Measurements from ENCODE around the gene CCR1.
"Not testable (repeated sequence)": the region's sequence is repeated elsewhere in the genome, so short reads cannot be mapped to it uniquely, and the experiment has no call there.

Gene CCR1

DNA sequence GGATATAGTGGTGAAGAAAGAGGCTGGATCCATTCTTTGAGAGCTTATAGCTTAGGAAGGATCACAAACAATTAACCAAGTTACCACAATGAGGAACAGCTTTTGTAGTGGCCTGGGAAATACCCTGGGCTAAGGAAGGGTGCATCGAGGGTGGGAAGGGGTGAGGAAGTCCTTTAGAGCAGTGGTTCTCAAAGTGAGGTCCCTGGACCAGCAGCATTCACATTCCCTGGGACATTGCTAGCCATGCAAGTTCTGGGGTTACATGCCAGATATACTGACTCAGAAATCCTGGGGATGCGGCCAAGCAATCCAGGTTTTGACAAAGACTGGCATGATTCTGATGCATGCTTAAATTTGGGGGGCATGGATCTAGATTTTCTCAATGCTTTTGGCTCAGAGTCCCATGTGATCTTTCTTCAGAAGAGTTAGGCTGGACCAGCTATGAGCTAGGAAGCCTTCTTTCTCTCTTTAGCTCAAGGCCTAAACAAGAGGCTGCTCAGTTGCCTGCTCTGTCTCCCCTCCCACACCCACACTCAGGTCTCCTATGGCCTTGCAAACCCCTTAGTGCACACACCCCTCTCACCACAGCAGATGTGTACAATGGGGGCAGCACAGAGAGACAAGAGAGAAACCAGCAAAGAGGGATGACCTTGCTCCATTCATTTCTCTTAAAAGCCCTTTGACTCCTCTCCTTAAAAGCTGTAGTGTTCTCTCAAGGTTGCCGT is 1.8 kb upstream of the CCR1 start:
- DNase-seq (ENCODE audit: low read depth), result no peak

DNA sequence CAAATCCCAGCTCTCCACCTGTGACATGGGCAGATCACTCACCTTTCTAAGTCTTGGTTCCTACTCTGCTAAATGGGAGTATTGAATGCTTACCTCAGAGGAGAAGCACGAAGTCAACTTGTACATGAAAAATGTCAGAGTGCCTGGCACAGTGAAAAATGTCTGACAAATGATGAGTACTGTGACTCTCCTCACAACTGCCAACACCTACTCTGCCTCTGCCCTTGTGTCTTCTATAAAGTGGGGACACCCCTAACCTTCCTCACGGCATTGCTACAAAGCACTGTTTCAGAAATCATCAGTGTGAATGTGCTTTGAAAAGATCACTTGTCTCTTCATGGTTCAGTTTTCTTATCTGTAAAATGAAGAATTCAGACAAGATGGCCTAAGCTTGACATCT is 940 bp upstream of the CCR1 start:
- DNase-seq (ENCODE audit: low read depth), result no peak

DNA sequence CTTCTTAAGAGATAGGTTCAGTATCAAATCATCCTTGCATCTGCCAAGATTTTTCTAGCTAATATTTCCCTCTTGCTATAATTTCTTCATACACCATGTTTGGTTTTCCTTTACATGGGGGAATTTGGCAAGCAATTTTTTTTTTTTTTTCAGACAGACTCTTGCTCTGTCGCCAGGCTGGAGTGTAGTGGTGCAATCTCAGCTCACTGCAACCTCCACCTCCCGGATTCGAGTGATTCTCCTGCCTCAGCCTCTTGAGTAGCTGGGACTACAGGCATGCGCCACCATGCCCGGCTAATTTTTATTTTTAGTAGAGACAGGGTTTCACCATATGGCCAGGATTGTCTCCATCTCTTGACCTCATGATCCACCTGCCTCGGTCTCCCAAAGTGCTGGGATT is 599 bp downstream of the CCR1 start:
- DNase-seq (ENCODE audit: low read depth), result not testable (repeated sequence)

DNA sequence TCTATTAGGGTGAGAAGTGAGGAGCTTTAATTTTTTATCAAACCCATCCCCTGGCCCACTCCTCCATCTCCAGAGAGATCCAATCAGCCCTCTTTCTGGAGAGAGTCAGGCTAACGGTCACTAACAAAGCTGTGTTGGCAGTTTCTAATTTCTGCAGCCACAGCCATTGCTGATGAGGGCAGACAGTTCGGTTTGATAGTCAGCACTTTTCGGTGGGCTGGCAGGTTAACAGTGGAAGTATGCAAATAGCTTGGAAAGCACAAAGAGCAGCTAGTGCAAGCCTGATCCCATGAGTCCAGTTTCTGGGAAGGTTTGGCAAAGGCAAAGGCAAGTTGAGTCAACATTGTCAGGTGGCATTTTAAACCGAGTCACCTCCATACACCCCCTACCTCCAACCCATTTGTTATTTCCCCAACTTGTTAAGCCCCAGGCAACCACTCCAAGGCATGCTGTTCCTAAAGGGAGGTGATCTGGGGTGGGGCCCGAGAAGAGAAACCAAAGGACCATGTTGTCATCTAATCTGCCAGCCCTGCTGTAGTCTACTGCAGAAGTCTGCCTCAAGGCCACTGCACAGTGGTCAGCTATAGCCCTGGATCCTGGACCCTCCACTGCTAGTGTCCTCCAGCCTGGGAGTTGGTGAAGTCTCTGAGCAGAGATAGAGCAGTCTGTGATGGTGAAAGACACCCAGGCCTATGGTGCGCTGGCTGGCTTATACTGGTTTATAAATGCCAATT is 1.7 kb downstream of the CCR1 start:
- DNase-seq (ENCODE audit: low read depth), result no peak

DNA sequence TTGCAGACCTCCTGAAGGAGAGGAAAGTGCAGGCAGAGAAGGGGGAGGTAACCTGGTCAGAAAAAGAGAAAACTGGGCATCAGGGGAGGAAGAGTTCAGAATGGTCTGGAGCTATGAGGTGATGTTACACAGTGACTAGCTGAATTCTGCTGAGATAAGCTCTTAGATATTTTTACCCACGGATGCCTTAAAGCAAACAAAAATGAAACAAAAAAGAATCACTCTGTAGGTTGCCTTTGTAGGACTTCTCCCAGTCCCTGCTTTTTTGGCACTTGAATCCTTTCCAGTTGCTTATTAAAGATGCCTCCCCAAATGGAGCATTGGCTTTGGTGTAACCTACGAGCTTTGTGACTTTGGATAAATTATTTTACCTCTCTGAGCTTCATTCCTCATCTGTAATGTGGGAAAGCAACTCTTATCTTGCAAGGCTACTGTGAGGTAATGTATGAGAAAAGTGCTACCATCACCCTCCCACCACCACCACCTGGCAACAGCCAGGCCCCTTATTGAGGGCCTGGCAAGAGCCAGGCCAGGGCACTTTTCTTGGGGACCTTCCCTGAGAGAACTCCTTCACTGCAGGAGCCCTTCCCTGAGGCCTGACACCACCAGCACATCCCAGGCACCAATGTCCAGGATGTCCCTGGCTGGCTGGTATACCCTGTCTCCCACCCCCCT is 2.7 kb downstream of the CCR1 start:
- no peak for DNase-seq (ENCODE audit: low read depth)

DNA sequence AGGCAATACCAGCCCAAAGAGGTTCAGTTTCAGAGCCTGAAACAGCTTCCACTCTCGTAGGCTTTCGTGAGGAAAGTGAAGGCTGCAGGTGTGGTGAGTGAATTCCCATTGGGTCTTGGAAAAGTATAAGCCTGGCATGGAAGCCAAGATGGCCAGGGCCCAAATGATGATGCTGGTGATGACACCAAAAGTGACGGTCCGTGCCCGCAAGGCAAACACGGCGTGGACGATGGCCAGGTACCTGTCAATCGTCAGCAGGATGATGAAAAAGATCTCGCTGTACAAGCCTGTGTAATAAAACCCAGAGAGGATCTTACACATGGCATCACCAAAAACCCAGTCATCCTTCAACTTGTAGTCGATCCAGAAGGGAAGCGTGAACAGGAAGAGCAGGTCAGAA is 4.4 kb downstream of the CCR1 start:
- DNase-seq (ENCODE audit: low read depth), result no peak

DNA sequence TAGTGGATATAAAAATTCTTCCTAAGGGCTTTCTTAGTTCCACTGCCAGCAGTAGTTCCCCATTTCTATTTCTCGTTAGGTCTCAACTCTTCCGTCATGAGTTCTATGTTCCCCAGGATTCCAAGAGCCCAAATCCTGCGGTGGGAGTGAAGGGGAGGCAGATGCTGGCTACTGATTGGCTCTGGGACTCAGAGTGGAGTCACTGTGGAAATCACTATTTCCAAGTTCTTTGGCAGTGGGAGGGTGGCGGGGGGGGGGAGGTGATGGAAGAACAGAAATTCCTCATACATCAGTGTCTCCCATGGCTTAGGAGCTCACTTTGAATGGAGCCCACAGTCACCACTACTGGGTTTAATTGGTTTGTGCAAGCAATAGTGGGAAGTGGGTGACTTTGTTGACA is 5.6 kb downstream of the CCR1 start:
- no peak for DNase-seq (ENCODE audit: low read depth)

DNA sequence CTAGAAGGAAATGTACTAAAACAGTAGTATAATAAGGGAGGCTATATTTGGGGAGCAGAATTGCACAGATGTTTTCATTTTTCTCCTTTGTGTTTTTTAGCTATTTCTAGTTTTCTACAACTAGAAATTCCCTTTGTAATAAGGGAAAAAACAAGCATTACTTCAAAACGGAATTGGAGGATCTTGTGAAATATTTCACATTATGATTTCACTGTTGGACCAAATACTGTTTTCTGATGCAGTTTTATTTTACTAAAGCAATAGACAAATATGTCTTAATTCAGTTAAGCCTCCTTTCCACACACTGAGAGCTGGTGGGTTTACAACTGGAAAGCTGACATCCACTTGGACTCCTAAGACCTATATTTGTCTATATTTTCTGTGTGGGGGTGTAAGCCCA is 7.3 kb downstream of the CCR1 start:
- no peak for DNase-seq (ENCODE audit: low read depth)

DNA sequence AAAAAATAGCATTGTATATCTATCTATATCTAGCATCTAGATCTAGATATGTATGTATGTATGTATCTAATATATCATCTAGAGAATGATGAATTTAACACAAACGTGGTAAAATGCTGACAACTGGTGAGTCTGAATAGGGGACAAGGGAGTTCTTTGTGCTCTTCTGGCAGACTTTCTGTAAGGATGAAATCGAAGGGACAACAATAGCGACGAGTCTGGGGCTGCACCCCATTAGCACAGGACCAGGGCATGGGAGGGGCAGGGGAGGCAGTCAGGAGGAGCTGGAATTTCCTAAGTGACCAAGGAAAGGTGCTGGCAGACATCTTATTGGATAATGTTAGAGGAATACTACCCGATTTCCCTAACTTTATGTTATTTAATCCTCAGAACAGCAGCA is 7.9 kb downstream of the CCR1 start:
- DNase-seq (ENCODE audit: low read depth), result no peak

DNA sequence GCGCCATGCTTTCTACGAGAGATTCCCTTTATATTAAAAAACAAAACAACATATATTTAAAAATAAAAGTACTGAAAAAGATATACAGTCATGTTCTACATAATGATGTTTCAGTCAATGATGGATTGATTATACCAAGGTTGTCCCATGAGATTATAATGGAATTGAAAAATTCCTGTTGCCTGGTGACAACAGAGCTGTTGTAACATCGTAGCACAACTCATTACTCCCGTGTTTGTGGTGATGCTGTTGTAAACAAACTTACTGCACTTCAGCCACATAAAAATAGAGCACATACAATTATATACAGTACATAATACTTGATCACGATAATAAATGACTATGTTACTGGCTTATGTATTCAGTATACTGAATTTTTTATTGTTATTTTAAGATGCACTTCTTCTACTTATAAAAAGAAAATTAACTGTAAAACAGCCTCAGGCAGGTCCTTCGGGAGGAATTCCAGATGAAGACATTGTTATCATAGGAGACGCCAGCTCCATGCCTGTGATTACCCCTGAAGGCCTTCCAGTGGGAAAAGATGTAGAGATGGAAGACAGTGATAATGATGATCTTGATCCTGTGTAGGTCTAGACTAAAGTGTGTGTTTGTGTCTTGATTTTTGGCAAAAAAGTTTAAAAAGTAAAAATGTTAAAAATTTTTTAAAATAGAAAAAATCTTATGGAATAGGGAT is 11.7 kb downstream of the CCR1 start:
- DNase-seq (ENCODE audit: low read depth), result no peak

DNA sequence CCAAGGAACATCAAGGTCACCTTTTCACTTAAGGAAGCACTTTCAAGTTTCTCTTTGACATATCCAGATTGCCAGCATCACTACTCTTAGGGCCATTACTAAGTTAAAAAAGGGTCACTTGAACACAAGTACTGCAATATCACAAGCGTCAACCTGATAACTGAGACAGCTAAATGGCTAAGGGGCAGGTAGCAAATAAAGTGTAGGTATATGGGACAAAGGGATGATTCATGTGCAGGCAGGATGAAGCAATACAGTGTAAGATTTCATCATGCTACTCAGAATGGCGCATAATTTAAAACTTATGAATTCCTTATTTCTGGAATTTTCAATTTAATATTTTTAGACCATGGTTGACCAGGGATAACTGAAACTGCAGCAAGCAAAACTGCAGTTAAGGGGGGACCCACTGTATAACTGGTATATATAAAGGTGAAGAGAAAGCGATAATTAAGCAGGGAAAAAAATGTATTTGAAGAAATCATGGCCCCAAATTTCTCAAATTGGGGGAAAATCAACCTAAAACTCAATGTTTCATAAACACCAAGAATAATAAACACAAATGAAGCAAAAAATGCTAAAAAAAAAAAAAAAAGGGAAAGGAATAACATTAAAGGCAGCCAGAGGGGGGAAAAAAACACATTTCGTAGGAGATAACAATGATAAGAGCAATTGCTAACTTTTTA is 13.1 kb downstream of the CCR1 start:
- DNase-seq (ENCODE audit: low read depth), result no peak

DNA sequence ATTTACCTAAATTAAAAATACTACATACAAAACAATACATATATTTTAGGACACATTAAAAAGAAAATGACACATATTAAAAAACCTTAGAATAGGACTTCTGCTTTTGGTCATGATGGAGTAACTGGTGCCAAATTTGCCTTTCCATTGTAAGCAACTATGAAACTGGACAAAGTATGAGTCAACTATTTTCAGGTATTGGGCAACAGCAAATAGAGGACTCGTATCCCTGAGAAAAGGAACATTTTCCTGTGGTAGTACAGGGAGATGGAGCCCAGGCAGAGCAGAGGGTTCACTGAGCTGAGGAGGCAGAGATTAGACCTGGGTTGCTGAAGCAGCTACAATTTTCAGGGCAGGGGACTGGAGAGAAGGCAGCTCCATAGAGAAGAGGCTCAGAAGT is 14.7 kb downstream of the CCR1 start:
- no peak for DNase-seq (ENCODE audit: low read depth)

DNA sequence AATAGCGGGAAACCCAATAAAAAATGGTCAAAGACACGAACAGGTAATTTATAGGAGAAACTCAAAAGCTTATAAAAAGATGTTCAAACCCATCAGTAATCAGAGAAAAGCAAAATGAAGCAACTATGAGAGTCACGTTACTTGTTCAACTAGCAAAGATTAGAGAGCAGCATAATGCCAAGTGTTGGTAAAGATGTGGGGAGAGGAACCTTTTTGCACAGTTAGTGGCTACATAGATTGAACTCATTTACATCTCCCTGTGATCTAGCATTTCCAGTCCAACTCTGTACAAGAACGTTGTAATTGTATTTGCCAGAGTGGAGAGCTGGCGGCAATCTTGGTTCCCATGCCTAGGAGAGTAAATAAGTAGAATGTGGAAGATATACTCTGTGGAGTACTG is 15.2 kb downstream of the CCR1 start:
- DNase-seq (ENCODE audit: low read depth), result no peak

DNA sequence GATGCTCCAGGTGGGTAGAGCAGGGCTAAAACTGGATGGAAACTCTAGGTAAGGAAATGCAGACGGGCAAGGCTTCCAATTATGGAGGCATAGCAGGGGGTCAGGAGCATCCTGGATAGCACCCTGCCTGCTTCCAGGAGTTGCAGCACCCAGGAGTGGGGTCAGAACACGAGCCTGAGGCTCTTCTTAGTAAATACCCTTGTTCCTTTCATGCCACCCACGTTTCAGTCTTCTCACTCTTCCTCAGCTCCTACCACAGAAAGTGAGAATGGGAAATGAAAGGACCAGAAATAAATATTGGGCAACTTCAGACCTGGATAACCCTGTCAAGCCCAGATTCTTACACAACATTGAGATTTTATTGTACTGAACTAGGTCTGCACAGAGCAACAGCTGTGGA is 16.4 kb downstream of the CCR1 start:
- DNase-seq (ENCODE audit: low read depth), result no peak

DNA sequence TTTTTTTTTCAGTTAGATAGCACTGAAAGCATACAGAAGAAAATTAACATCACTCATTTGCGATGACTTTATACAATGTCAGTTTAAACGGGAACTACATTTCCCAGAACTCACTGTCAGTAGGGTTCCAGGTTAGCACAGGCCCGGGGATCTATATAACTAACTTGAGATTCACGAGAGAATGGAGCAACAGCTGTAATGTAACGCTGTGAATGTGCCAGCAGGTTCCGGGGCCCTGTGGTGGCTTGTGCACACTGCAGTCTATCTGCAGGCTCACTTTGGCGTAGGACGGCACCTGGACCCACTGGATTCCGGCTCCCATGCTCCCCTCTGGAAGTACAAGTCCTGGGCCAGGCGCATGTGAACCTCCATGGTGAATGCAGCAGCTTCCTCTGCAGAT is 19.4 kb downstream of the CCR1 start:
- no peak for DNase-seq (ENCODE audit: low read depth)

DNA sequence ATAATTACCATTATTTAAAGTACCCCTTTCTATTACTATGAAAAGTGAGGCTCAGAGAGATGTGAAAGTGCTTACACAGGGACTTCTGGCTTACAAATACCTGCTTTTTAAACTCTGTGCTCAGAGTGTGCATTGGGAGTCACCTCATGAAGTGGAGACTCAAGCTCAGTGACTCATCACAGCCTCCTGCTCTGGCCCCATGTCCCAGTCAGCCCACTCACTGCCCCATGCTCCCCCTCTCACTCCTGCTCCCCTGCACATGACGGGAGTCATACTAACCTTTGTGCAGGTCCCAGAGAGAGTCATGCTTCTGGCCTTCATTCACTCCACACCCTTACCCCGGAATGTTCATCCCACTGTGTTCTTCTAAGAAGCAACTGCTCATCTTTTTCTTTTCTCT is 20.2 kb downstream of the CCR1 start:
- DNase-seq (ENCODE audit: low read depth), result no peak

DNA sequence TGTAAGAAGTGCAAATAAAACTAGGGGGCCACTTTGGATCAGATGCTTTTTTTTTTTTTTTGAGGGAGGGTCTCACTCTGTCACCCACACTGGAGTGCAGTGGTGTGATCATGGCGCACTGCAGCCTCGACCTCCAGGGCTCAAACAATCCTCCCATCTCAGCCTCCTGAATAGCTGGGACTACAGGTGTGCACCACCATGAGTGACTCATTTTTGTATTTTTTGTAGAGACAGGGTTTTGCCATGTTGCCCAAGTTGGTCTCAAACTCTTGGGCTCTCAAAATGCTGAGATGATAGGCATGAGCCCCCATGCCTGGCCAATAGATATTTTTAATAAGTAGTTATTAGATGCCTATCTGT is 20.8 kb downstream of the CCR1 start:
- no peak for DNase-seq (ENCODE audit: low read depth)

DNA sequence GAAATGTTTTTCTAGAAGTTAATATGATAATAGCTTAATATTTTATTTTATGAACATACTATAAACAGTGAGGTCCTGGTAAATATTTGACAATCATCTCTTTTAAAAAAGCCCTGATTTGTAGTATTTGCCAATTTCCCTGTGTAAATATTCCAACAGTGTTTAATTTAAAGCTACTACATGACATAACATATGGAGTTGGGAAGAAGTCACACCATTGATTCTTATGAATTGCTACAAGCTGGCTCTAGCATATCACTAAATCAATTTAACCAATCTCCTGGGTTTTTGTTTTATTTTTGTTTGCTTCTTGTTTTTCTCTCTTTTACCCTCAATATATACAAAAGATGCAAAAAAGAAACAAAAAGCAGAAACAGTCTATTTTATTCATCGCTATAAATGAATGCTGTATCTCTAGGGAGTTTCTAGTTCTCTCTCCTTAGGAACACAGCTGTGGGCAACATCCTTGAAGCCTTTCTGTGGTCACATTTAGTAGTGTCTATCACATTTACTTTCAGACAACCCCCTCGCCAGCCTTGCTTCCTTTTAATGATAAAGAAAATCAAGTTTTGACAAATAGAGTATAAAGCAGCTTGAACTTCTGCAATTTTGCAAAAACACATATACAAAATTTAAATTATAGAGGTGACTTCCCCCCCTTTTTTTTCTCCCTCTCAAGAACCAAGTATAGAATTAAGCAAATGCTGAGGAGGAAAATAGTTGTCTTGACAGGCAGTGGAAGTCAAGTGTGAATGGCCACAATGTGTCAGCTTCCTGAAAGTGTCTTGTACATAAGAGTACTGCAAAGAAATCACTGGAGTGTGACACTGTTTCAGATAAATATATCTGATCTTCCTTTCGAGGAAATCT is 21.4 kb downstream of the CCR1 start:
- DNase-seq (ENCODE audit: low read depth), result no peak

DNA sequence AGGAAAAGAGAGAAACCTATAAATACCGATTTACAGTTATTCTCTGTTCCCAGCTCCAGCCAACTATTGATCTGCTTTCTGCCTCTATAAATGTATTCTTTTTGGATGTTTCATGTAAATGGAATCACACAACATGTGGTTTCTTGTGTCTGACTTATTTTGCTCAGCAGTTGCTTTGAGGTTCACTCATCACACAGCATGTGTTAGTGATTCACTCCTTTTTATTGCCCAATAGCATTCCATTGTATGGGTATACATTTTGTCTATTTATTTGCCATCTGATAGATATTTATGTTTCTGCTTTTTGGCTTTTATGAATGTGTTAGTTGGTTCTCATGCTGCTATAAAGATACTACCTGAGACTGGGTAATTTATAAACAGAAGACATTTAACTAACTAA is 23.6 kb downstream of the CCR1 start:
- DNase-seq (ENCODE audit: low read depth), result no peak

DNA sequence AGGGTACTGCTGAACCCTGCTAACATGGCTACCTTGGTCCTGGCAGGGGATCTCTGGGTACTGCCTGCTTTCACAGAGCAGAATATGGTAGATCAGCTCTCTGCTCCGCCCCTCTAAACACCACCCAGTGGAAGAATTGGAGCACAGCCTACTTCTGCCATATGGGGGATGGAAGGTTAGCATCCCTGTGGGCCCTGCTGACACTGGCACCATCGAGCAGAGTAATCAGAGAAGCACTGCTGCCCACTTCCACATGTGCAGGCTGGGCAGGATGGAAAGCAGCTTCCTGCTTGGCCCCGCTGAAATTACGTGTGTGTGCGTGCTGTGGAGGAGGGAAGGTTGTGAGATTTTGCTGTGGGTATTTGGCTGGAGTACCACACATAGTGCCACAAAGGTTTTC is 24.8 kb downstream of the CCR1 start:
- DNase-seq (ENCODE audit: low read depth), result no peak

DNA sequence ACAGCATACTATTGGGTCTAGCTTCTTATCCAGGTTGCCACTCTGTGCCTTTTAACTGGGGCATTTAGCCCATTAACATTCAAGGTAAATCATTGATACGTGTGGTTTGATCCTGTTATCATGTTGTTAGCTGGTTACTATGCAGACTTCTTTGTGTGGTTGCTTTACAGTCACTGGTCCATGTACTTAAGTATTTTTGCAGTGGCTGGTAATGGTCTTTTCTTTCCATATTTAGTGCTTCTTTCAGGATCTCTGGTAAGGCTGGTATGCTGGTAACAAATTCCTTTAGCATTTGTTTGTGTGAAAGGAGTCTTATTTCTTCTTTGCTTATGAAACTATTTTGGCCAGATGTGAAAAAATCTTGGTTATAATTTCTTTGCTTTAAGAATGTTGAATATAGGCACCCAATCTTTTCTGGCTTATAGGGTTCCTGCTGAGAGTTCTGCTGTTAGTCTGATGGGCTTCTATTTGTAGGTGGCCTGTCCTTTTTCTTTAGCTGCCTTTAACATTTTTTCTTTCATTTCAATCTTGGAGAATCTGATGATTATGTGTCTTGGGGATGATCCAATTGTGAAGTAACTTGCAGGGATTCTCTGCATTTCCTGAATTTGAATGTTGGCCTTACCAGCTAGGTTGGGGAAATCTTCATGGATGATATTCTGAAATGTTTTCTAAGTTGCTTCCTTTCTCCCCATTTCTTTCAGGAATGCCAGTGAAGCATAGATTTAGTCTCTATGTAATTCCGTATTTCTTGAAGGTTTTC is 39.3 kb downstream of the CCR1 start:
- DNase-seq (ENCODE audit: low read depth), result no peak
